TTC549 (cell line): ENCODE results near the gene MRPL24.
"Not testable (repeated sequence)": the region's sequence is repeated elsewhere in the genome, so short reads cannot be mapped to it uniquely, and the experiment has no call there.

ENCODE experiments used
- FAIRE-seq: peaks from 2 replicates; lab custom pipeline; 2012; peaks lifted over from hg19 to GRCh38; lab: Jason Lieb, UNC

Gene MRPL24

DNA sequence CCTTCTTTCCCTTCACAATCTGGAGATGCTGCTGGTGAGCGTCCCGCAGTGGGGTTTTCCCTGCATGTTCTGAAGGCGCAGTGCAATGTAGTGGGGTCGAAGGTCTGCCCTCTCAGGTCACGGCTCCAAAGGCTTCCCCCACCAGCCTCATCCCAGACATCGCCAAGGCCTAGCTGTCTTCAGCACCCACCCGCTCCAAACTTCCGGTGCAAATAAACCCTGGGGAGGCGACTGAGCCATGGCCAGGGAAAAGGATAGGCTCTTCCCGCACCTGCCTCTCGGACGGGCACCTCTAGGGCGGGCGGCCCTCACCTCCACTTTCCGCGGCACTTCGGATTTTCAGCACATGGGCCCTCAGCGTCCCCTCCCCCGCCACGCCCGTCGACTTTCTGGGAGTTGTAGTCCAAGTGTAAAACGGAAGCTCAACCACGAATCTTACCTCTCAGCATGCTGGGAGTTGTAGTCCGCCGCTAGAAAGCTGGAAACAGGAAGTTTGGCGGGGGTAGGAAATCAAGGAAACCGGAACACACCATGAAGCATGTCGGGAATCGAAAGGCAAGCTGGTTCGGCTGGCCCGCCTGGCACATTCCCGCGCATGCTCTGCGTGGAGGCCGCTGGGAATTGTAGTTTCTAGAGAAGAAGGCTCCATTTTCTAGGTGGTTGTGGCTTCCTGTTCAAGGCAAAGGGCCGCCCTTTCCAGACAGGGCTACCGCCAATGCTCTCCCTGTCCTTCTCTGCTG, at the start of gene MRPL24:
TSS of gene MRPL24 (minus strand) at position 348 of the 740 bp plus-strand sequence. CDS start 2,384 bp downstream, outside the sequence.
- FAIRE-seq = peak; percentile 100

DNA sequence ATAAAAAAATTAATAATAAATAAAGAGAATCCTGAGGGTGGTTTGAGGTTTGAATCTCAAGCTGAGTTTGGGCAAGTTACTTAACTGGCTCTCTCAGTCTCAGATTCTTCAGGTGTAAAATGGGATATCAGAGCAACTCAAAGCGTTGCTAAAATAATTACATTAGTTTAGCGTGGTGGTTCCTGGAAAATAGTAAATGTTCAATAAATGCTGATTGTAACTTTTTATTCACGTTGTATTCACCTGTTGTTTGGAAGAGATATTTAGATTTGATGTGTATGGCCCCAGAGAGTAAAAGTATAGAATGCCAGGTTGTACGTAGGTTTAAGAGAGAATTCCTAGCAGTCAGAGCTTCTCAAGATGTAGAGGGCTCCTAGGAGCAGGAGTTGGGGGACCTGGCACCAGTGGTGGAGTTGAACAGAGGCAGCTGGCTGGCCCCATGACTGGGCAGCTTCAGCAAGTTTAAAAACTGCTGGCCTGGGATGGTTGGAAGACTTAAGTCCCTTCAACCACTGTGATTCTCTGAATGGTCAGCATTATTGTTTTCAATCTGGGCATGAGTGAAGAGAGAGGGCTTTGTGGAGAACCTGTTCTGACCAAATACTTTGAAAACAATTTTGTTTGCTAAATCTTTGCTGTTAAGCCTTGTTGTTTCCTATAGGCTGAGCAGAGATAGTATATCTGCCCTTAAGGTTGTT, 48.9 kb upstream of the MRPL24 start:
- FAIRE-seq = no peak

DNA sequence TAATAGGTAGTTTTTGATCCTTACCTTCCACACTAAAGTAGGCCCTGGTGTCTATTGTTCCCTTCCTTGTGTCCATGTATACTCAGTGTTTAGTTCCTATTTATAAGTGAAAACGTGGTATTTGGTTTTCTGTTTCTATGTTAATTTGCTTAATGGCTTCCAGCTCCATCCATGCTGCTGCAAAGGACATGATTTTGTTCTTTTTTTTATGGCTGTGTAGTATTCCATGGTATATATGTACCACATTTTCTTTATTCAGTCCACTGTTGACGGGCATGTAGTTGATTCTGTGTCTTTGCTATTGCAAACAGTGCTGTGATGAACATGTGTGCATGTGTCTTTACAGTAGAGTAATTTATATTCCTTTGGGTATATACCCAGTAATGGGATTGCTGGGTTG, 47.2 kb upstream of the MRPL24 start:
- FAIRE-seq = no peak

DNA sequence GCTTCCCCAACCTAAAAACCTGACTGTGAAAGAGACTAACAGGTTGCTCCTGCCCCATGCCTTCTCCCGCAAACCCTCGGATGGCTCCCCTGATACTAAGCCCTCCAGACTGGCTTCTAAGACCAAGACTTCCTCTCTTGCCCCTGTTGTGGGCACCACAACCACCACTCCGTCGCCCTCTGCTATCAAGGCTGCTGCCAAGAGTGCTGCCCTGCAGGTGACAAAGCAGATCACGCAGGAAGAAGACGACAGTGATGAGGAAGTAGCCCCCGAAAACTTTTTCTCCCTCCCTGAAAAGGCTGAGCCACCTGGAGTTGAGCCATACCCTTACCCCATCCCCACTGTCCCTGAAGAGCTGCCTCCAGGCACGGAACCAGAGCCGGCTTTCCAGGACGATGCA, 45.8 kb upstream of the MRPL24 start:
- no peak for FAIRE-seq

DNA sequence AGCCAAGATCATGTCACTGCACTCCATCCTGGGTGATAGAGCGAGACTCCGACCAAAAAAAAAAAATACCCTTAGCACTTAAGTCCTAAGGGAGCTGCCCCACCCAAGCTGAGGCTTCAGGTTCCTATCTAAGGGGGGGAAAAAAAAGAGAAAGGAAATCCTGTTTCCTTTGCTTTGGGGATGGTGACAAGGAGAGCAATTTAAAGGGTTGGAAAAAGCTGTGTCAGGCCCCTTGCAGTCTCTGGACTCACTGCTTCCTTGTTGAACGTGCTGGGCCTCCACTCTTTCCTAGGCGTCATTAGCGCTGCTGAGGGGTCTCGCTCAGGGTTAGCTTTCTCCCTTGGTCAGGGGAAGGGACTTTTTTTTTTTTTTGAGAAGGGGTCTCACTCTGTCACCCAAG, 44.6 kb upstream of the MRPL24 start:
- no peak for FAIRE-seq

DNA sequence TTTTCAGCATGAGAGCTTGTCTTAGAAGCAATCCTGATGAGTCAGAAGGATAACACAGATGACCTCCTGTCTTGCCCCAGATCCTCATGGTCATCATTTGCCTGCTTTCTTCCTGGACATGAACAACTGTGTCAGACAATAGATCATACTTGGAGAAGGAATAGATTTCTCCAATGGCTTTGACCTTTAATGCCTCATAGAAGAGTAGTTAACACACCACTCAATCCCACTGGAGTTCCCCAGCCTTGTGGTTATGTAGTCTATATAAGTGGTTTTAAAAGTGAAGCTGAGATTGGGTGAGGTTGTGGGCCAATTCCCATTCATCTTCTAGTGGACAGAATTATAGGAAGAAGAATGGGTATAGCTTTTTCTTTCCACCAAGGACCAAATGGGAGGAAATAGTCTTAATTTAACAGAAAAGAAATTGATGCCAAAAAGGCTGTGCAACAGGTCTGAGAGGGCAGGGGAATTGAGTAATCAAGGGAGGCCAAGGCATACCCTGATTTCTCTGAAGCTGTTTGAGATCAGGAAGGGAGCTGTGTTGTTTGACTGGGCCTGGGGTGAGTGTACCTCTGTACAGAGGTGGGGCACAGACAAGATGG, 40.8 kb upstream of the MRPL24 start:
- no peak for FAIRE-seq

DNA sequence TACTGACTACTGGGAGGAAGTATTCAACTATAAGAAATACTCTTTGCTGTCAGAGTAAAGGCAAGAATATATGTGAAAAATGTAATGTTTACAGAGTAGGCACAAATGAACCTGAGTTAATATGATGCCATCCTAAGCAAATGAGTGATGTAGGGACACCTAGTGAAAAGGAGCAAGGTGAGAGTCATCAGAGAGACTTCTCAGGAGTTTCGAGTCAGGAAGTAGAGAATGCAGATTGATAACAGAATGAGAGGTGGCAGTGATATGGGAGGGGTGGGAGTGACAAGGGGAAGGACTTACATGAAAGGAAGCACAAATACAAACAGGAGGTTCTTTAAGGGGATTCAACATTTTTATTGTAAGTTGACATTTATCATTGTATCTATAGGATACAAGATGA, 36.7 kb upstream of the MRPL24 start:
- FAIRE-seq = no peak

DNA sequence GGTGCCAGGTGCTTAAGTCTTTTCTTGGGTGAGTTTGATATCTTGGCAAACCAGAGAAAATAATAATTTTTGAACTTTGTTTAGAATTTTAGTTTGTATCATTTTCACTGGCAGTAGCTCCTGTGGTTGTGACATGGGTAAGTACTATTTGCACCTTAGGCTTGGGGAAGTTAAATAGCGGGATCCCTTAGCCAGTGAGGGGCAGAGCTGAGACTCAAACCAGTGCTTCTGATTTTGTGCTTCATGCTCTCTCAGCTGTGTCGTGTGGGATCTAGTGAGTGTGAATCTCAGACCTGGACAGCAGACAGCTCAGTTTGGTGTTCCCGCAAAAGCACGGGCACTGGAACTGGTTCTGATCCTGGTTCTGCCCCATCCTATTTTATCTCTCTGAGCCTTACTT, 36.1 kb upstream of the MRPL24 start:
- no peak for FAIRE-seq

DNA sequence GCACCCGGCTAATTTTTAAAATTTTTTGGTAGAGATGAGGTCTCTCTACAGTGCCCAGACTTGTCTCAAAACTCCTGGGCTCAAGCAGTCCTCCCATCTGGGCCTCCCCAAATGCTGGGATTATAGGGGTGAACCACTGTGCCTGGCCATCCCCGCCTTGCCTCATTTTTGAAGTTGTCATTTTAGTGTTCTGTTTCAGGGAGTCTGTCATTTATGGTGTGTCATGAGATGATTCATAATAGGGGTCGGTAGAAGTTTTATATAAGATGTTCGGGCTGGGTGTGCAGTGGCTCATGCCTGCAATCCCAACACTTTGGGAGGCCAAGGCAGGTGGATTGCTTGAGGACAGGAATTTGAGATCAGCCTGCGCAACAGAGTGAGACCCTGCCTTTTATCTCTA, 34.9 kb upstream of the MRPL24 start:
- FAIRE-seq = no peak

DNA sequence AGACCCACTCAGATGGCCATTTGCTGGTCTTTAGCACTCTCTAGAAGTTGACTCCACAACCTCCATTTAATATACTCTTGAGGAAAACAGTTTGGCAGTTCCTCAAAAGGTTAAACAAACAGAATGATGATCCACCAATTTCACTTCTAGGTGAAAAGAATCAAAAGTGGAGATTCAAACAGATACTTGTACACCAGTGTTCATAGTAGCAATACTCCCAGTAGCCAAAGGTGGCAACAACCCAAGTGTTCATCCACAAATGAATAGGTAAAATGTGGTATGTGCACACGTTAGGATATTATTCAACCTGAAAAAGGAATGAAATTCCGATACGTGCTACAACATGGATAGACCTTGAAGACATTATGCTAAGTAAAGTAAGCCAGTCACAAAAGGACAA, 32.7 kb upstream of the MRPL24 start:
- no peak for FAIRE-seq

DNA sequence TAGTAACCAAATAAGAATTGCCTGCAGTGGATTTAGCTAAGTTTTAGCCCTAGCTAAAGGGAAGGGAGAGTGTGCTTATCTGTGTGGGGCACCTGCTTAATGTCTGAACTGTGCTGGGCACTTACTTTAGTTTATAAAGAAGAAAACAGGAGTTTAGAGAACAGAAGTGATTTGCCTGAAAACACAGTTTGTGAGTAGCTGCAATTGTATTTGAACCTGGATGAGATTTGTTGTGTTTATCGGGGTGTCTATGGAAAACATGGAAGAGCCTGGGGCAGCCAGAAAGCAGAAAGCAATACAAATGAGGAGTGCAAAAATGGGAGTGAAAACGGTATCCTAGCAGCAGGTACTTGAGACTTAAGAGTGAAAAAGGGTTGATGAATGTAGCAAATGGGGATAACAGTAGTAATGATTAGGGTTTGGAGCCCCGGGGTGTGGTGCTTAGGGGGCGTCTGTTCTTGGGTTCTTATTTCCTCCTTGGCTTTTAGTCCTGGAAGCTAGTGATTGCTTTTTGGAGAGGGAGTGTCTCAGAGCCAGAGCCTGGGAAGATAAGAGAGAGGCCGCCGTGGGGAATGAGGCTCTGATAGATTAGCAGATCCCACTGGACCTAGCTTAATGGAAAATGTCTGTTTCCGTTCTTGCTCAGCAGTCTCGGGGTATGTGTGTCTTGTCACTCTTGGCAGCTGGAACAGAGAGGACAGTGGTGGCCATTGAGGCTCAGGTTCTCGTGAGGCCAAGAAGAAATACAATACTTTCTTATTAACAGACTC, 32.0 kb upstream of the MRPL24 start:
- FAIRE-seq = no peak

DNA sequence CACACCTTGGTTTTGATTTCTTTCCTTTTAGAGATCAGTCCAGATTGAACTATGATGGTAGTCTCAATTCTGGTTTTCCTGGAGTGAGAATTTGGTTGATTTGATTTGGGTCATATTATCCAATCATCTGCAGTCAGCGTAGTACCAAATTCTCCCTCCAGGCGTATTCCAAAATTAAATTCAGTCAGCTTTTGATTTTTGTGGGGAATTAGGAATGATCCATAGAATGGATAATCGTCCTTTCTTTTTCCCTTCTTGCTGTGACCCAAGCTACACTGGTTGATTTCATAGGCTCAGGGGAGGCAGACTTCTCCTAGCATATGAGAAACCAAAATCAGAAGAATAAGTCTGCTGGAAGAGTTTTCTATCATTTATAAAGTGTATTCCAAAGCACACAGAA, 31.3 kb upstream of the MRPL24 start:
- FAIRE-seq = no peak

DNA sequence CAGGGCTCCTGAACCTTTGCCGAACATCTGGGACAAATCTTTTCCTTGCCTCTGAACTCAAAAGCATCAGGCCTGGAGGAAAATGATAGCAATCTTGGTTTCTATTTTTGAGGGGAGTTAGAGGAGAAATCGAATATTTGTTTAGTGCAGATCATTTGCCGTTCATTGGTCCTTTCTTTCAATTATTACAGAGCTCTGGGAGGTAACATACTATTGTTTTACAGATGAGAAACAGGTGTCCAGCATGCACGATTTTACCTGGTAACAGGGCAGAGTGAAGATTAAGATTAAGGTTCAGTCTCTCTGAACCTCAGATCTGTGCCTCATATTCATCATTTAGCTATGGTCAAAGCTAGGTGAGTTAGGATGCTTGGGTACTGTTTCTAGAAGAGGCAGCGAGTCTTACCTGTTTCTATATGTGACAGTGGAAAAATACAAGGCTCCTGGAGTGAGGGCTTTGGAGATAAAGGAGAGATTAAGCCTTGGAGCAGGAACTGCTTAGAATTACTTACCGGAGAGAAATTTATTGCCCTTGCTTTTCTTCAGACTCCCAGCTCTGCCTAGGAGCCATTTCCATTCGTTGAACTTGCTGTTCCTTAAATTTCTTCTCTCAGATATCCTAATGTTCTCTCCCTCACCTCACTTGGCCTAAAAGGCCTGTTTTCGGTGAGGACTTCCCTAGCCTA, 27.9 kb upstream of the MRPL24 start:
- no peak for FAIRE-seq

DNA sequence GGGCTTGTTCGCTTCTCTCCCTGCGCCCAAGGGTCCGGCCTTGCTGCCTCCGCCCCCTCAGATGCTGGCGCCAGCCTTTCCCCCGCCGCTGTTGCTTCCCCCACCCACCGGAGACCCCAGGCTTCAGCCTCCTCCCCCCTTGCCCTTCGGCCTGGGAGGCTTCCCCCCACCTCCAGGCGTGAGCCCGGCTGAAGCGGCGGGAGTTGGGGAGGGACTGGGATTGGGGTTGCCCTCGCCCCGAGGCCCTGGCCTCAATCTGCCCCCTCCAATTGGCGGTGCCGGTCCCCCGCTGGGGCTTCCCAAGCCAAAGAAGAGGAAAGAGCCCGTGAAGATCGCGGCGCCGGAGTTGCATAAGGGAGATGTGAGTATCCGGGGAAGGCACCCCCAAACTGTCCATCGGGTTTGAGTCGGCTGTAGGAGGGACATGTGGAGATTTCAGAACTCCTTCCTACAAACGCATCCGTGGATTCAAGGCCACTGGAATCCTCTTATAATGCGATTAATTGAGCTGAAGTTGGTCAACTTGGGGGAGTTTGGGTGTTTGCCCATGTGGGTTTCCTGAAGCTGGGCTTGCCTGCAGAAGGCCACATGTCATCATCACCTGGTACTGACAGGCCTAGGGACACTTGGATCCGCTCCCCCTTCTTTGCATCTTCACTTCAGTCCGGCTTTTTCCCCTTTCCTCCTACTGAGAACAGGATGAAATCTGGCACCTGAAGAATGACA, 27.2 kb upstream of the MRPL24 start:
- FAIRE-seq = no peak

DNA sequence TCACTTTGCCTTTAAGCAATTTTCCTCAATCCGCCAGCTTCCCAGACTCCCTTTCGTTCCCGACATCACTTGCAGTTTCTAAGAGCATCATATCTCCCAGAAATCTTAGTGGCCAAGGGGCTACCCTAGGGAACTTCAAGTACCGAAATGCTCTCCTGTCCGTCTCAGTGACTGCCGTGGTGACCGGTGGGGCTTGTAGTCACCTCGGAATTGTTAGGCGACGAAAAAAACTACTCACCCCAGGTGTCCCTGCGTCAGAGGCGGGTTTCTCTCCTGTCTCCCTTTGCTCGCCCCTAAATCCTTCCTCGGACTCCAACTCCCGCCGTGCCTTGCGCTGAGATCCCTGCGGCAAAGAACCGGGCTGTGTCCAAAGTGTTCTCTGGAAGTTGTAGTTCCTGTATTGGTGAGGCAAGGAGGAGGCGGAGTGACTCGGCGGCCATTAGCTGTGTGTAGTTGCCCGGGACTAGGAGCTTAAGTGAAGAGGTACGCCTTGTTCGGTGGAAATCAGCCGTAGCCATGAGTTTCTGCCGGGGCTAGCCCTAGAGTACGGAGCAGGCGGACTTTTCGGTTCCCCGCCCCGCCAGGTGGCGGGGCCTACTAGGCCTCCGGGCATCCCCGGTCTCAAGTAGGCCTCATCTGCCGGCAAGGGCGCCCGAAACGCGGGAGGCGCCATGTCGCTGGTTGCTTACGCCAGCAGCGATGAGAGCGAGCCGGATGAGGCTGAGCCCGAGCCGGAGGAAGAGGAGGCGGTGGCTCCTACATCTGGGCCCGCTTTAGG, 26.4 kb upstream of the MRPL24 start, which contains the start of gene PRCC:
TSS of gene PRCC (plus strand) at position 435 of the 778 bp plus-strand sequence. CDS start at position 672, 237 bp downstream.
- FAIRE-seq = peak; percentile 100

DNA sequence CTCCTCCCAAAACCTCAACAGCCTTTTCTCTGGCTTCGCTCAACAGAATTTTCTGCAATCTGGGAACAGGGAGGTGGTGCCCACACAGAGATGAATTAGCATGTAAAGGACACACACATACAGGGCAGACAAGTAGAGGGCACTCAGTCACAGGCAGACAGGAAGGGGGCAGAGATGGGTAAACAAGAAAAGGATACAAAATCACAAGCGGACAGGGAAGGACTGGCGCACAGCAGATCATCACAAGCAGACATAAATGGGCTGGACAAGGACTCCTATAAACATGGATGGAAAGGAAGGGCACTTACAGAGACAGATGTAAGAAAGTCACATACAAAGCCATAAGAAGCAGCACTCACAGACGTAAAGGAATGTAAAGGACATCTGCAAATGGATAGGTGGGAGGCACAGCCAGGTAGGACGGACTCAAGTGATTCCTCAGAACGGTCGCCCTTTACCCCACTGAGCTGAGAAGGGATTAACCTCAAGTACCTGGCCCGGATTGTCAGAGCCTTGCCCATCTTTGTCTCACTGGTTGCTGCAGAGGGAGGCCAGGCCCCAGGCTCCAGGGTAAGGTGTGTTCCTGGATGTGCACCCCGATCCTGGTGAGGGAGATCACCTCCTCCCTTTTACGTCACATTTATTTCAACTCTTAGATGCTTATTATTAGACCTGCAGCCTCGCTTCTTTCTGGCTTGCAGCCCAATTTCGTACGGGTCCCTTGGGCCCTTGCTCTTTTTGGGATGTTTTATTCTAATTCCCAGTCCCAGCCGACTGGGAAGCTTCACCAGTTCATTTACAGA, 25.6 kb upstream of the MRPL24 start:
- FAIRE-seq = no peak

DNA sequence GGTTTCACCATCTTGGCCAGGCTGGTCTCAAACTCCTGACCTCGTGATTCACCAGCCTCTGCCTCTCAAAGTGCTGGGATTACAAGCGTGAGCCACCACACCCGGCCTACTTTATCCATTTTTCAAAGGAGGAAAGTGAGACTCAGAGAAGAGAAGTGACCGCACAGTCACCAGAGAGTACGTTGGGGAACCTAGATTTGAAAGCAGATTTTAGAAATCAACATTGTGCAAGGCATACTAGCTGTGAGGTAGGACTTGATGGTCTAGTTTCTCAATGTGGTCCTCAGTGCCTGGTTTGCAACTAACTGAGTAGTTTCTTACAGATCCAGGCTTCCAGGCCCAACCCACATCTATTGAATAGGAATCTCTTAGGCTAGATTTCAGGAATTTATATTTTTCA, 24.8 kb upstream of the MRPL24 start:
- no peak for FAIRE-seq

DNA sequence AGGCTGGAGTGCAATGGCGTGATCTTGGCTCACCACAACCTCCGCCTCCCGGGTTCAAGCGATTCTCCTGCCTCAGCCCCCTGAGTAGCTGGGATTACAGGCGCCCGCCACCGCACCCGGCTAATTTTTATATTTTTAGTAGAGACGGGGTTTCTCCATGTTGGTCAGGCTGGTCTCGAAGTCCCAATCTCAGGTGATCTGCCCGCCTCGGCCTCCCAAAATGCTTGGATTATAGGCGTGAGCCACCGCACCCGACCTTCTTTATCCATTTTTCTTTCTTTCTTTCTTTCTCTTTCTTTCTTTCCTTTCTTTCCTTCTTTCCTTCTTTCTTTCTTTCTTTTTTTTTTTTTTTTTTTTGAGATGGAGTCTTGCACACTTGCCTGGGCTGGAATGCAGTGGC, 24.2 kb upstream of the MRPL24 start:
- FAIRE-seq = not testable (repeated sequence)

DNA sequence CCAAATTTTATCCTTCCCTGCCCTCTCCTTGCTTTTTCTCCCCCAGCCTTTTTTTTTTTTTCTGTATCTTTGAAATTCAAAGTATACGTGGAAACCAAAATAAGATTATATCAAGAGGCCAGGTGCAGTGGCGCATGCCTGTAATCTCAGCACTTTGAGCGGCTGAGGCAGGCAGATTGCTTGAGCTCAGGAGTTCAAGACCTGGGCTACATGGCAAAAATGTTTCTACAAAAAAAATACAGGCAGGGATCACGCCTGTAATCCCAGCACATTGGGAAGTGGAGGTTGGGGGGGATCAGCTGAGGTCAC, 19.9 kb upstream of the MRPL24 start:
- no peak for FAIRE-seq
